ENCODE results near the gene GDAP1L1. TPM values are rescaled to one million over a fixed set of nuclear protein-coding genes. Genes with fewer than 3 reads are reported as not detected.
"Not testable (repeated sequence)": the region's sequence is repeated elsewhere in the genome, so short reads cannot be mapped to it uniquely, and the experiment has no call there.

Gene GDAP1L1
- polyA plus RNA-seq, 1 donor = 0.53 TPM

DNA sequence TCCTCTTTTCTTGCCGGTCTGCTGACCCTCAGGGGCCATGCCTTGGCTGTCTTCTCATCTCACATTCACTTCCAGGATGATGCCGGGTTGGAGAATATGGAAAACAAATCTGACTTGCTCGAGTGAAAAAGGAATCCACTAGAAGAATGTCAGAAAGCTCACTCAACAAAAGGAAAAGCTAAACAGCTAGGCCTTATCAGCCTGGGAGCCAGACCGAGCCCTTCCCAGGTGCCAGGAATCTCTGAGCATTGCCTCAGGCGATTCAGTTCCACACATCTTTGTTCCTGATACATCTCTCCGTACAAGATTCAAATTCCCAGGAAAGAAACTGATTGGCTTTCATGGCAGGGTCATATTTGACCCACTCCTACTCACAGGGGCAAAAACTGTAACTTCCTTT lies 27.3 kb upstream of the GDAP1L1 start:
- DNase-seq = no peak

DNA sequence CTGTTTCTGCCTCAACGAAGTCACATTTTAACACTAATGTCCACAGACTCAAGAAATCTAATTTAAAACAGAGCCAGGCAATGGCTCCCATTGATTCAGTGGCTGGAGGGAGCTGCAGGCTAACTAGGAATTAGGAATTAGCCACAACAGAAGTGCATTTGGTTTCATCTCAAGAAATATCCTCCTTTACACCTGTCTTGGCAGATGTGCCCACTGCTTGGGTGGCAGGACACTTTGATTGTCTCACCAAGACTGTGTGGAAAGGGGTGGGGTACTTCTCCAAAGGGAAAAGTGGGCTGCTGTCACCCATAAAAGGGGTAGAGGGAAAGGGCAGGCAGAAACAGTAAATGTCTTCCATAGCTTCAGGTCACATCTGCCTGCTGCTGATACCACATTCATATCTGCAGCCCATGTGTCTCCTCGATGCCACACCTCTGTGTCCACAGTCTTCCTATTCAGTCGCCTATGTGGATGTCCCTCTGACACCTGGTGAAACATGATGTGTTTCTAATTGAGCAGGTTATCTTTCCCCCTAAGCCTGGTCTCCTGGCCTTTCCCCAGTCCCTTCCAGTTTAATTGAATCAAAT lies 25.6 kb upstream of the GDAP1L1 start:
- DNase-seq = no peak

DNA sequence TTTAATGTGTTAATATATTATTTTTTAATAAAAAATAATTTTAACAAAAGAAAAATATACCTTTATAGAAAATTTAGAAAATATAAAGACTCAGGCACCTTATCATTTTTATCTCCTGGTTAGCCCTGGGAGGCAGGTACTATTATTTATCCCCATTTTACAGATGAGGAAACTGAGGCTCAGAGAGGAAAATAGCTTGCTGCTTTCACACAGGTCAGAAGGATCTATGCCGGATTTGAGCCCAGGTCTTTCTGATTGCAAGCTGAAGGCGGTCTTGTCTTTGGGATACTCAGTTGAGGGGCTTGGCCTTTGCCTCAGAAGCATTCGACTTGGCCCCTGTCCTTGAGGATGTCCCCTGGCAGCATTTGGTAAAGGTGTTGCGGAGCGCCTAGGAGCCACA lies 25.1 kb upstream of the GDAP1L1 start:
- DNase-seq = no peak

DNA sequence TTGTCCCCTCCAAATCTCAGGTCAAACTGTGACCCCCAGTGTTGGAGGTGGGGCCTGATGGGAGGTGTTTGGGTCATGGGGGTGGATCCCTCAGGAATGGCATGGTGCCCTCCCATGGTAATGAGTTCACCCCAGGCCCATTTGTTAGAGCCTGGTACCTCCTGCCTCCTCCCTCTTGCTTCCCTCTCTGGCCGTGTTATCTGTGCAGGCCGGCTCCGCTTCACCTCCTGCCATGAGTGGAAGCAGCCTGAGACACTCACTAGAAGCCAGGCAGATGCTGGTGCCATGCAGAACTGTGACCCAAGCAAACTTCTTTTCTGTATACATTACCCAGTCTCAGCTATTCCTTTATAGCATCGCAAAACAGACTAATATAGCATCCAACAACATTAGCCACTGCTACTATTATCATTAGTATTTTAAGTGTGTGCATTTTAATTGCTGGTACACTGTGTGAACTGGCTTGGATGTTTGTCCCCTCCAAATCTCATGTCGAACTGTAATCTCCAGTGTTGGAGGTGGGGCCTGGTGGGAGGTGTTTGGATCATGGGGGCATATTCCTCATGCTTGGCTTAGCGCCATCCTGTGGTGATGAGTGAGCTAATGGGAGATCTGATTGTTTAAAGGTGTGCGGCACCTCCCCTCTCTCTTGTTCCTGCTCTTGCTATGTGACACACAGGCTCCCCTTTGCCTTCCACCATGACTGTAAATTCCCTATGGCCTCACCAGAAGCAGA lies 24.3 kb upstream of the GDAP1L1 start:
- DNase-seq = no peak

DNA sequence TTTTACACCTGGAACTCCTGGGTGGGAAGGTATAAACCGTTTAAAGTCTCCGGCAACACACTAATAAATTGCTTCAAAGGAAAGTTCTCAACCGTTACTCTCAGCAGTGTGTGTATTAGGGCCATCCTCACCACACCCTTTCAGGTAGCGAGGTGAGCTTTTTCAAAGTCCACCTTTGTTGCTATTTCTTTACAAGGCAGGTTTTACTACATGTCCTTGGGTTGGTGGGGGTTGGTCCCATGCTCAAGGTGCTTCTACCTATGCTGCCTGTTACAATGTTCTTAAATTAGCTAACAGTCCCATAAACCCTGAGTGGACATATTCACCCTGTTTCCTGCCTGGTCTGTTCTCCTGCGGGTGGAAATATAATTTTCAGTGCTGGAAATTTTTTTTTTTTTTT lies 23.4 kb upstream of the GDAP1L1 start:
- DNase-seq = no peak

GRCh38 chr20:44224637-44225036 lies 22.5 kb upstream of the GDAP1L1 start:
- no peak for DNase-seq

DNA sequence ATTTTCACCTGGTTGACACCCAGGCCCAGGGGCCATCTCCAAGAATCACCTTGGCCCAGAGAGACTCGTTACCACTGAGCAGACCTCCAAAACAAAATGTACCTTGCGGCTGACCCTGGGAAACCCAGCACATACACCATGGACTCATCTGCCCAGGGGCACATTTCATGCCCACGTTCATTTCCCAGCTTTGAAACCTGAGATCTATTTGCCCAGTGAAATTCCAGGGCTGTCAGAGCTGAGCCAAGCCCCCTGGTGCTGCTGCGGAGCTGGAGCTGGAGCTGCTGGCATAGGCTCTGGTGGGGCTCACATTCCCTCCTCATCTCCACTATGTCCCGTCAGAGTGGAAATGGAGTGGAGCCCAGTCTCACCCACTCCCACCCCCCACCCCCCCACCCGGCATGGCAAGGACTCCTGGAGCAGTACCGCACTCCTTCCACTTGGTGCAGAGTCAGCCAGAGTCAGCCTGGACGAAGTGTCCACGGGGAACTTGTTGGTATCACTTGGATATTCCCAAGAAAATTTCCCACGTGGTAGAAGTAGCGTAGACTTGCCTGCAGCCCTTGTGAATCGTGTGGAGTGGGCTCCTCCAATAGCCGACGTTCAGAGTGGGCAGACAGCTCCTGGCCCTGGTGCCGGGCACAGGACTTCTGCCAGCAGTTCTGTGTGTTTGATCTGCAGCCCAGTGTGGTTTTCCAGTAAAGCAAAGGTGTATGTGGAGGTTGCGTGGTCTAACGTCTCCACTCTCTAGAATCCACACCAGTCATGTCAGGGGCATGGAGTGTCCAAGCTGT lies 18.4 kb upstream of the GDAP1L1 start:
- DNase-seq = no peak

DNA sequence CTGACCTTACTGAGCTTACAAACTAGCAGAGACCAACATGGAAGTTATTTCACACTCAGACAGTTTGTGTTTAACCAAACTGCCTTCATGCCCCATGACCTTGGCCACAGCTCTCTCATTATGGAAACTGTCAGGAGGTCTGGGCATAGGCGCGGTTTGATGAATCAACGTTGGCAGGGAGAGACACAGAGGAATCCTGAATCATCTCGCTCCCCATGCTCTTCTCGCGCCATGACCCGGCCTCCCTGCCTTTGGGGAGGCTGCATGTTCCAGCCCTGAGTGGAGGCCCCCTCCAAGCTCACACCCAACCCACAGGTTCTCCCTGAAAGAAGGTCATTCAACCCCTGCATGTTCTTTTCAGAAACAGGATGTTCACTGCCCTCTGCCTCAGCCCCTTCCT lies 15.9 kb upstream of the GDAP1L1 start:
- DNase-seq = no peak

GRCh38 chr20:44231713-44232468 lies 15.2 kb upstream of the GDAP1L1 start:
- DNase-seq = no peak

- not testable (repeated sequence) for DNase-seq
Measured at GRCh38 chr20:44232469-44232856, 14.6 kb upstream of the GDAP1L1 start.

DNA sequence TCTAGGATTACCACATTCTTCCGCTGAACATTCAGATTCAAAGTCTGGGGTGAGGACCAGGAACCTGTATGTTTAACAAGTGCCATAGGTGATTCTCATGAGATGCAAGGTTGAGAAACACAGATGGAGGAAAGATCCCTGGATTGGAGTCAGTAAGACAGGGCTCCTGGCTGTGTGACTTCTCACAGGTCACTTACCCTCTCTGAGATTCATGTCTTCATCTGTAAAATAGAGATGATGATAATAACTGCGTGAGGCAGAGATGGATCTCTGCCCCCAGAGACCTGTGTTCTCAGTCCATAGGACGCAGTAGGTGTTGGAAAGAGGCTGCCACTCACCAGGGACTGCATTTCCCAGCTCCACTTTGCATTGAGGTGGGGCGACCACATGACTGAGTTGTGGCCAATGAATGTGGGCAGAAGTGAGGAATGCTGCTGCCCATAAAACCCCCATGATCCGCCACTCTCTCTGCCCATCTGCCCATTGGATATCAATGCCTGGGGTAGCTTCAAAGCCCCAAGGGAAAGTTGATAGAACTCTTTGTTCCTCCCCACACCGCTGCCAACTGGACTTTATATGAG lies 13.6 kb upstream of the GDAP1L1 start:
- DNase-seq = no peak

DNA sequence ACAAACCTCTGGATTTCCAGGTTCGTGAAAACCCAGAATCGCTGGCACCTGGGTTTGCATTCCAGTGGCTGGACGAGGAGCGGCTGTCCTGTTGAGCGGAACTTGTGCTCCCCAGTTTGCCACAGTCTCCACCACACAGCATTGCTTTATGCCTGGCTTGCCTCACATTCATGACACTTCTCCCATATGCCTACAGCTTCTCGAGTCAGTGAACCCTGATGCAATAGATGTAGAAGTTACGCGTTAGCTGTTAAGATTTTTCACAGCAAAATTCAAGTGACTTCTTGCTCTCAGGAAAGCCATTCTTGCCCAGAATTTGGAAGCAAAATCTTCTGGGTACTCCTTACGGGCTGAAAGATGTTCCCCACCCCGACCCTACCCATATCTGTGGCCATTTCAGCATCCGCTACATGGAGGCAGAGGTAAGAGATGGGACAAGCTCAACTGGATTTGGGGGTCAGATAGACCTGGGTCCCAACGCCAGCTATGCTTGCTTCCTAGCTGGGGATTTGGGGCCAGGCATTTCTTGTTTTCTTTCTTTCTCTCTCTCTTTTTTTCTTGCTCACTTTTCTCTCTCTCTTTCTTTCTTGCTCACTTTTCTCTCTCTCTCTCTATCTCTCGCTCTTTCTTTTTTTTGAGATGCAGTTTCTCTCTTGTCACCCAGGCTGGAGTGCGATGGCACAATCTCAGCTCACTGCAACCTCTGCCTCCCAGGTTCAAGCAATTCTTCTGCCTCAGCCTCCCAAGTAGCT lies 12.4 kb upstream of the GDAP1L1 start:
- DNase-seq = no peak

- DNase-seq = no peak
Measured at GRCh38 chr20:44235702-44236101, 11.4 kb upstream of the GDAP1L1 start.

- not testable (repeated sequence) for DNase-seq
Measured at GRCh38 chr20:44236840-44237239, 10.3 kb upstream of the GDAP1L1 start.

DNA sequence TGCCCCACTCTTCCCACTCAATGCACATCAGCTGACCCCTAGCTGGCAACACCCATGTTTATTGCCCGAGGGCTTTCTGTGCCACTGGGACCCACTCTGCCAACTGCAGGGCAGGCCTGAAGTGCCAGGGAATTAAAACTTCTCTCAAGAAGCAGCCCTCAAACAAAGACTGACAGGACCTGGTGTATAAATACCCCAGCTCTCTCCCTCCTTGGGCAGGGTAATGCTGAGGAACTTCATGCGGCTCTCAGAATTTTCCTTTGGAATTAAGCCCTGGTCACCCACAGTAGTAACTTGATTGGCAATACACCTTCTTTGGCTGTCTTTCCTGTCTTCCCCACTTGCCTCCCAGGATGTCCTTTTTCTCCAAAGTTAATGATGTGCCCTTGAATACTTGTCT lies 5.3 kb upstream of the GDAP1L1 start:
- no peak for DNase-seq

- DNase-seq = no peak
Measured at GRCh38 chr20:44245977-44246376, 1.1 kb upstream of the GDAP1L1 start.

GRCh38 chr20:44247586-44248409 lies 690 bp downstream of the GDAP1L1 start:
- DNase-seq = peak; percentile 64

GRCh38 chr20:44248410-44248759 lies 1.3 kb downstream of the GDAP1L1 start:
- no peak for DNase-seq

GRCh38 chr20:44251284-44251683 lies 4.2 kb downstream of the GDAP1L1 start:
- no peak for DNase-seq

DNA sequence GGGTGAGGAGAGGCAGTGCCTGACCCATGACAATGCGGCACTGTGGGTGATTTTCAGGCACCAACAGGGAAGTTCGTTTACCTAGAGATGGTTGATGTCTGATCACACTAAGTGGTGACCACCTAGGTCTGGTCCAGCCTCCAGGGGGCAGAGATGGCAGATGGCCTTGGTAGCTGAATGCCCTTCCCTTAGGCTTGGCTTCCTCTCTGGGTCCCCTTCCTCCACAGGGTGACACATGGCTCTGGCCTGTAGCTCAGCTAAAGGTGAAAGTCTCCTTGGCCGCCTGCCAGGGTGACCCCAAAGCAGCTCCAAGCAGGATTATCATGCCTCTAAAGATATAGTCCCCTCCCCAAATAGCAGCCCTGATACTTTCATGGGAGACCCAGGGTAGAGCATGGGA lies 6.4 kb downstream of the GDAP1L1 start:
- no peak for DNase-seq

DNA sequence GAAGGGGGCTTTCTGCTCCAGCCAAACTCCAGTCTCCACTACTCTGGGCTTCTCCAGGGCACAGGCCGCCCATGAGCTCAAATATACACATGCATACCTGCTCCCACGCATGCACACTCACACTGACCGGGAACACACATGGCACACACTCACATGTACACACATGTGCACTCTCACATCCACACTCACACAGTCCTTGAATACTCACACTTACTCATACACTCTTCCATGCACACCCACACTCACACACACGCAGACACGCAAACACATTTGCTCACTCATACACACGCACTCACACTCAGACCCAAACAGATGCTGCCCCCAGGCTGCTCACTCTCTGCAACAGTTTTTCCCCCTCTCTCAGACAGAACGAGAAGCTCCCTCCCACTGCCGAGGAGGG lies 7.0 kb downstream of the GDAP1L1 start:
- no peak for DNase-seq

Data from left kidney (tissue), 2 donors.